ENCODE measurements around the gene TXLNG.

DNA sequence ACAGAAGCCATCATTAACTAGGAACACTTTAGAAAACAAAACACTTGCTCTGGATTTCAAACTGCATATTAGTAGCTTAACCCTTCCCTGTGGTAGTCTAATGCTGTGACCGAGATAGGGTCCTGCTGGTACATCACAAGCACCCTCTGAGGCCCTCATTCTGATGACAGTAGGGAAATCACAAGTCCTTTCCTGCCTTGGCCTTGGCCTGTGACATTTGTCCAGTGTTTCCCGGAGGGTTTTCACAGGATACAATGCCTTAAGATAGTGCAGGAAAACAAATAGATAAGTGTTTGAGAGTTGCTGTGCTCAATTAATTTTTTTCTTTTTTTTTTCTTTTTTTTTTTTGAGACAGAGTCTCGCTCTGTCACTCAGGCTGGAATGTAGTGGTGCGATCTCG, 37.8 kb upstream of the TXLNG start:
- TF ChIP-seq EZH2 (IDR thresholded peaks at IDR 0.05; ENCODE audit: insufficient read depth, poor library complexity, severe bottlenecking) (no peak), EZH2phosphoT487 (IDR thresholded peaks at IDR 0.05; ENCODE audit: insufficient read depth, low read depth) (no peak)
